GM23338 (cell line): Measurements from ENCODE around the gene UMODL1. TPM values are rescaled to one million over a fixed set of nuclear protein-coding genes. Genes with fewer than 3 reads are reported as not detected.

Experiments
- ATAC-seq: fragments of 200-7000 bp; cut with Tn5 transposase; 3 replicates; pipeline ENCODE4 v1.9.1; 2020
- DNase-seq: peaks from one replicate; pipeline ENCODE4 v3.0.0-alpha.2; 2015; ENCODE audit warnings: low spot score
- H2AFZ ChIP-seq: fragments of 200-600 bp; sonication (generic); 2 replicates; pipeline ENCODE4 v1.8.0; 2016; ENCODE audit warnings: antibody characterized with exemption, mild to moderate bottlenecking, moderate library complexity
- H3F3A ChIP-seq: fragments of 200-600 bp; sonication (generic); replicated peaks from 2 replicates; pipeline ENCODE4 v1.8.0; 2017; ENCODE audit warnings: antibody characterized with exemption, mixed run types, low read depth
- H3K27ac ChIP-seq: fragments of 200-600 bp; sonication (generic); 2 replicates; pipeline ENCODE4 v1.6.1; 2016; ENCODE audit warnings: low read depth
- H3K27me3 ChIP-seq: fragments of 200-600 bp; sonication (generic); 2 replicates; pipeline ENCODE4 v1.8.0; 2016; ENCODE audit warnings: mild to moderate bottlenecking, mixed run types, moderate library complexity; ENCODE audit not compliant: insufficient read depth
- H3K36me3 ChIP-seq: fragments of 200-600 bp; sonication (generic); 2 replicates; pipeline ENCODE4 v1.8.0; 2016; ENCODE audit warnings: mild to moderate bottlenecking; ENCODE audit not compliant: insufficient read depth
- H3K4me1 ChIP-seq: fragments of 200-600 bp; sonication (generic); 2 replicates; pipeline ENCODE4 v1.8.0; 2016; ENCODE audit warnings: mild to moderate bottlenecking, moderate library complexity; ENCODE audit not compliant: insufficient read depth
- H3K4me2 ChIP-seq: fragments of 200-600 bp; sonication (generic); 2 replicates; pipeline ENCODE4 v1.7.1; 2017; ENCODE audit warnings: mixed run types
- H3K4me3 ChIP-seq: fragments of 200-600 bp; sonication (generic); 2 replicates; pipeline ENCODE4 v1.6.1; 2016; ENCODE audit warnings: mixed run types
- H3K79me2 ChIP-seq: fragments of 200-600 bp; sonication (generic); replicated peaks from 2 replicates; pipeline ENCODE4 v1.8.0; 2017; ENCODE audit warnings: mild to moderate bottlenecking; ENCODE audit not compliant: insufficient read depth
- H3K9me2 ChIP-seq: fragments of 200-600 bp; sonication (generic); 2 replicates; pipeline ENCODE4 v1.8.0; 2017; ENCODE audit not compliant: insufficient read depth
- H4K20me1 ChIP-seq: fragments of 200-600 bp; sonication (generic); replicated peaks from 2 replicates; pipeline ENCODE4 v1.8.0; 2017; ENCODE audit warnings: mild to moderate bottlenecking; ENCODE audit not compliant: insufficient read depth
- H3K27ac Mint-ChIP-seq: 2 replicates; pipeline ENCODE4 v1.8.0; 2020; ENCODE audit warnings: inconsistent platforms, mild to moderate bottlenecking, moderate library complexity, mixed read lengths
- H3K27me3 Mint-ChIP-seq: 3 replicates; pipeline ENCODE4 v1.8.0; 2022; ENCODE audit warnings: low read depth, mild to moderate bottlenecking, moderate library complexity, mixed read lengths, inconsistent platforms; ENCODE audit not compliant: insufficient read depth, poor library complexity
- H3K36me3 Mint-ChIP-seq: 3 replicates; pipeline ENCODE4 v1.8.0; 2021; ENCODE audit warnings: low read depth, mild to moderate bottlenecking, inconsistent platforms, moderate library complexity, mixed read lengths
- H3K4me1 Mint-ChIP-seq: 3 replicates; pipeline ENCODE4 v1.8.0; 2020; ENCODE audit warnings: mild to moderate bottlenecking, inconsistent platforms, mixed read lengths
- H3K4me3 Mint-ChIP-seq: 3 replicates; pipeline ENCODE4 v1.8.0; 2021; ENCODE audit warnings: moderate library complexity, mild to moderate bottlenecking, inconsistent platforms, mixed read lengths
- H3K9me3 Mint-ChIP-seq: 3 replicates; pipeline ENCODE4 v1.8.0; 2020; ENCODE audit warnings: moderate library complexity, mild to moderate bottlenecking, inconsistent platforms, mixed read lengths
- CREB1 ChIP-seq: fragments of 250-450 bp; sonication (Bioruptor Pico); IDR thresholded peaks from 2 replicates; pipeline ENCODE4 v1.5.0; 2020; ENCODE audit warnings: low read depth, mild to moderate bottlenecking, moderate library complexity
- EZH2 ChIP-seq: fragments of 200-600 bp; sonication (generic); IDR thresholded peaks from one replicate; pipeline ENCODE4 v1.8.0; 2017; ENCODE audit warnings: antibody characterized with exemption, mild to moderate bottlenecking, low read depth; ENCODE audit not compliant: unreplicated experiment
- EZH2phosphoT487 ChIP-seq: fragments of 200-600 bp; sonication (generic); IDR thresholded peaks from one replicate; pipeline ENCODE4 v1.8.1; 2018; ENCODE audit warnings: antibody characterized with exemption; ENCODE audit not compliant: unreplicated experiment
- JUNB ChIP-seq: IDR thresholded peaks from one replicate; pipeline ENCODE4 v1.6.1; 2016; ENCODE audit warnings: antibody characterized with exemption; ENCODE audit not compliant: unreplicated experiment
- NANOG ChIP-seq: IDR thresholded peaks from 2 replicates; pipeline ENCODE4 v1.6.1; 2016; ENCODE audit warnings: antibody characterized with exemption, borderline replicate concordance
- POLR2AphosphoS5 ChIP-seq: IDR thresholded peaks from 2 replicates; pipeline ENCODE4 v1.6.1; 2016; ENCODE audit warnings: antibody characterized with exemption, low read depth
- STAT1 ChIP-seq: IDR thresholded peaks from one replicate; pipeline ENCODE4 v1.6.1; 2016; ENCODE audit warnings: antibody characterized with exemption; ENCODE audit not compliant: unreplicated experiment
- polyA plus RNA-seq: library from polyadenylated mRNA; unstranded; fragments of >200 nt; fragmentation: Nextera tagmentation; extraction: Ambion mirVana; gene quantifications from 2 replicates; pipeline ENCODE4 v1.2.1, GENCODE V29; 2016
- total RNA-seq: library from RNA; depleted of rRNA; stranded (reverse); fragments of >200 nt; shearing (Covaris generic); gene quantifications from 2 replicates; pipeline ENCODE4 v1.2.3, GENCODE V29; 2014
- TF ChIP-seq, protein P1 (sequence below), 2 experiments: fragments of 200-600 bp in 1 of 2; sonication (generic) in 1 of 2; conservative IDR thresholded peaks; 2 replicates each; pipeline versions ENCODE4 v1.5.1 to v1.6.1; 2016 to 2017; ENCODE audit warnings: antibody characterized with exemption in 2 of 2, low read depth in 2 of 2, mild to moderate bottlenecking in 2 of 2, moderate library complexity in 1 of 2
- TF ChIP-seq, protein P2 (sequence below): IDR thresholded peaks from one replicate; pipeline ENCODE4 v1.6.1; 2018; ENCODE audit warnings: antibody characterized with exemption; ENCODE audit not compliant: unreplicated experiment

The UMODL1 gene
- total and polyA plus RNA-seq, 2 experiments from 2014 or later, result not detected

DNA sequence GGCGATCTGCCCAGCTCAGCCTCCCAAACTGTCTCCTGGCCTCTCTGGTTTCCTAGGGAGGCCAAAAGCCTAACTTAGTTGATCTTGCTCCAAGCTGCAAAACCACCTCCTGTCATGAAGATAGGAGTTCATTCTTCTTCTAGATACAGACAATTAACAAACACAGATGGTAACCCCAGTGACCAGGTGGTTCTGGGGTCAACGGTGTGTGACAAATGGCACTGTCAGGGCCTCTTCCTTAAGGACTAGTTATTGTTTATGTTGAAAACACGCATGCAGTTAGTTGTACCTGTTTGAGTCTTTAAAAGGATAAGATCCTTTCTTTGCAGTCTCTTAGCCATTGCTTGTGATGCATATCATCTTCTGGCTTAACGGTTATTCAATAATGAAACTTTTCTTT lies 4.6 kb upstream of the UMODL1 start:
- peaks cover 3% of the 10 kb centered on the region; the same call in 1 of the 2 replicates for H3K4me1 ChIP-seq
- H3K27ac ChIP-seq, result no peak overlapping the region
- no peaks in the 10 kb centered on the region for H3K9me3 Mint-ChIP-seq
- H3K4me3 ChIP-seq, result no peak overlapping the region
- no peak overlapping the region for H3K4me2 ChIP-seq
- no peaks in the 10 kb centered on the region for H3K9me2 ChIP-seq
- no peak overlapping the region for H3K4me3 Mint-ChIP-seq
- H3F3A ChIP-seq, result no peaks in the 10 kb centered on the region
- no peaks in the 10 kb centered on the region for H4K20me1 ChIP-seq
- no peaks in the 10 kb centered on the region for H3K36me3 Mint-ChIP-seq
- H3K36me3 ChIP-seq, result no peaks in the 10 kb centered on the region
- H3K79me2 ChIP-seq, result no peaks in the 10 kb centered on the region
- ATAC-seq (no peak), DNase-seq (no peak)
- H3K27ac Mint-ChIP-seq, result no peak overlapping the region
- no peaks in the 10 kb centered on the region for H3K27me3 ChIP-seq
- TF ChIP-seq, protein P1, sequence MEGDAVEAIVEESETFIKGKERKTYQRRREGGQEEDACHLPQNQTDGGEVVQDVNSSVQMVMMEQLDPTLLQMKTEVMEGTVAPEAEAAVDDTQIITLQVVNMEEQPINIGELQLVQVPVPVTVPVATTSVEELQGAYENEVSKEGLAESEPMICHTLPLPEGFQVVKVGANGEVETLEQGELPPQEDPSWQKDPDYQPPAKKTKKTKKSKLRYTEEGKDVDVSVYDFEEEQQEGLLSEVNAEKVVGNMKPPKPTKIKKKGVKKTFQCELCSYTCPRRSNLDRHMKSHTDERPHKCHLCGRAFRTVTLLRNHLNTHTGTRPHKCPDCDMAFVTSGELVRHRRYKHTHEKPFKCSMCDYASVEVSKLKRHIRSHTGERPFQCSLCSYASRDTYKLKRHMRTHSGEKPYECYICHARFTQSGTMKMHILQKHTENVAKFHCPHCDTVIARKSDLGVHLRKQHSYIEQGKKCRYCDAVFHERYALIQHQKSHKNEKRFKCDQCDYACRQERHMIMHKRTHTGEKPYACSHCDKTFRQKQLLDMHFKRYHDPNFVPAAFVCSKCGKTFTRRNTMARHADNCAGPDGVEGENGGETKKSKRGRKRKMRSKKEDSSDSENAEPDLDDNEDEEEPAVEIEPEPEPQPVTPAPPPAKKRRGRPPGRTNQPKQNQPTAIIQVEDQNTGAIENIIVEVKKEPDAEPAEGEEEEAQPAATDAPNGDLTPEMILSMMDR (conservative IDR thresholded peaks at IDR 0.05; ENCODE audit: low read depth in 2 of 2), result no peak
- no peak for TF ChIP-seq JUNB
- TF ChIP-seq POLR2AphosphoS5, result no peak
- TF ChIP-seq, protein P2, sequence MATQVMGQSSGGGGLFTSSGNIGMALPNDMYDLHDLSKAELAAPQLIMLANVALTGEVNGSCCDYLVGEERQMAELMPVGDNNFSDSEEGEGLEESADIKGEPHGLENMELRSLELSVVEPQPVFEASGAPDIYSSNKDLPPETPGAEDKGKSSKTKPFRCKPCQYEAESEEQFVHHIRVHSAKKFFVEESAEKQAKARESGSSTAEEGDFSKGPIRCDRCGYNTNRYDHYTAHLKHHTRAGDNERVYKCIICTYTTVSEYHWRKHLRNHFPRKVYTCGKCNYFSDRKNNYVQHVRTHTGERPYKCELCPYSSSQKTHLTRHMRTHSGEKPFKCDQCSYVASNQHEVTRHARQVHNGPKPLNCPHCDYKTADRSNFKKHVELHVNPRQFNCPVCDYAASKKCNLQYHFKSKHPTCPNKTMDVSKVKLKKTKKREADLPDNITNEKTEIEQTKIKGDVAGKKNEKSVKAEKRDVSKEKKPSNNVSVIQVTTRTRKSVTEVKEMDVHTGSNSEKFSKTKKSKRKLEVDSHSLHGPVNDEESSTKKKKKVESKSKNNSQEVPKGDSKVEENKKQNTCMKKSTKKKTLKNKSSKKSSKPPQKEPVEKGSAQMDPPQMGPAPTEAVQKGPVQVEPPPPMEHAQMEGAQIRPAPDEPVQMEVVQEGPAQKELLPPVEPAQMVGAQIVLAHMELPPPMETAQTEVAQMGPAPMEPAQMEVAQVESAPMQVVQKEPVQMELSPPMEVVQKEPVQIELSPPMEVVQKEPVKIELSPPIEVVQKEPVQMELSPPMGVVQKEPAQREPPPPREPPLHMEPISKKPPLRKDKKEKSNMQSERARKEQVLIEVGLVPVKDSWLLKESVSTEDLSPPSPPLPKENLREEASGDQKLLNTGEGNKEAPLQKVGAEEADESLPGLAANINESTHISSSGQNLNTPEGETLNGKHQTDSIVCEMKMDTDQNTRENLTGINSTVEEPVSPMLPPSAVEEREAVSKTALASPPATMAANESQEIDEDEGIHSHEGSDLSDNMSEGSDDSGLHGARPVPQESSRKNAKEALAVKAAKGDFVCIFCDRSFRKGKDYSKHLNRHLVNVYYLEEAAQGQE, result no peak
- H2AFZ ChIP-seq, result no peak overlapping the region
- peaks cover 12% of the 10 kb centered on the region for H3K27me3 Mint-ChIP-seq
- peaks cover 28% of the 10 kb centered on the region for H3K4me1 Mint-ChIP-seq

DNA sequence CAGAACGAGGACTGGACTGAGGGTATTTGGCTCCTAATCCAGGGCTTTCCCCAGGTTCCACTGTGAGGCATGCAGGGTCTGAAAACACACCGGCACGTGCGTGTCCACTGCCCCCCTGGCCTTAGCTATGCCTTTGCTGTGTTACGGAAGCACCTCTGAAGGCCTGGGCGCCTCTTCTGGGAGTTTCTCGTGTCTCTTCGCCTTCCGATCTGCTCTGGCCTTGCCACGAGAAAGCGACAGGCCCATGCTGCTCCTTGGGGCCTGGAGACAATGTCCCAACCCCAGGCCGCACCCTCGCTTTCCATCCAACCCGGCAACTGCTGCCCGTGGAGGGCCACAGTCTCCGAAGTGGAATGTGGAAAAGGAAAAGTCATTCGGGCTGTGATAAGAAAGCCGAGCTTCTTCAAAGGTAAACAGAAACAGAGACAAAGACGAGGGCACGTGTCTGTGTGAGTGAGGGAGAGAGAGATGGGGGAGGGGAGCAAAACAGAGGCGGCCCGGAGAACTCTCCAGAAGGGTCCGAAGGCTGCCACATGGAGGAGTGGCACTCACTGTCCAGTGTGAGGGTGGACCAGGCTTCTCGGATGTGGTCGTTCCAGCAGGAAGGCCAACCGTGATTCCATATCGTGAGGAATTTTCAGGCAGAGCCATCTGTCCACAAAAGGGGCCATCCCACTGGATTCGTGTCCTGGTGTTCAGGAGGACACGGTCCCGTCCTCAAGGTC lies 3.4 kb upstream of the UMODL1 start:
- Histone ChIP-seq H3K9me2 (no peaks in the 10 kb centered on the region), H2AFZ (peak overlapping the region; percentile 78; the same call in 1 of the 2 replicates), H3K4me3 (no peak overlapping the region), H3K36me3 (no peaks in the 10 kb centered on the region), H4K20me1 (no peaks in the 10 kb centered on the region), H3K4me2 (no peak overlapping the region), H3F3A (no peaks in the 10 kb centered on the region), H3K79me2 (no peaks in the 10 kb centered on the region), H3K27ac (no peak overlapping the region), H3K4me1 (peaks cover 3% of the 10 kb centered on the region; the same call in 1 of the 2 replicates), H3K27me3 (no peaks in the 10 kb centered on the region)
- no peak for DNase-seq
- Mint-ChIP-seq H3K9me3 (no peaks in the 10 kb centered on the region), H3K4me3 (no peak overlapping the region), H3K27ac (no peak overlapping the region), H3K36me3 (no peaks in the 10 kb centered on the region), H3K27me3 (peaks cover 9% of the 10 kb centered on the region), H3K4me1 (peaks cover 25% of the 10 kb centered on the region)
- TF ChIP-seq EZH2, result no peak
- TF ChIP-seq, protein P2, result no peak
- TF ChIP-seq POLR2AphosphoS5, result no peak
- TF ChIP-seq EZH2phosphoT487, result no peak
- TF ChIP-seq JUNB, result no peak
- TF ChIP-seq CREB1, result no peak
- no peak for TF ChIP-seq NANOG
- no peak for TF ChIP-seq STAT1
- ATAC-seq, result no peak
